CD4-positive, alpha-beta T cell treated with Interleukin-12 subunit alpha and Interleukin-12 subunit beta, for 1 hour (primary cell): ENCODE data around the gene ALX3.
A peak's percentile ranks its signal among the peaks of the same experiment; 100 is the strongest.
"Not testable (repeated sequence)": the region's sequence is repeated elsewhere in the genome, so short reads cannot be mapped to it uniquely, and the experiment has no call there.

Source experiments
- DNase-seq: peaks from one replicate; pipeline ENCODE4 v3.0.0-alpha.2; 2020

ALX3 gene

GRCh38 chr1:110088739-110089316 is 18.4 kb upstream of the ALX3 start:
- DNase-seq, result no peak

- peak; percentile 52 for DNase-seq
Observed at GRCh38 chr1:110087812-110088738, 17.6 kb upstream of the ALX3 start.

GRCh38 chr1:110086961-110087360 is 16.5 kb upstream of the ALX3 start:
- DNase-seq, result no peak

GRCh38 chr1:110085671-110086070 is 15.2 kb upstream of the ALX3 start:
- no peak for DNase-seq

GRCh38 chr1:110084227-110085078 is 14.0 kb upstream of the ALX3 start:
- DNase-seq, result peak; percentile 22

GRCh38 chr1:110083866-110084226 is 13.4 kb upstream of the ALX3 start:
- no peak for DNase-seq

- no peak for DNase-seq
Observed at GRCh38 chr1:110083061-110083865, 12.8 kb upstream of the ALX3 start.

GRCh38 chr1:110082477-110082876 is 12.0 kb upstream of the ALX3 start:
- no peak for DNase-seq

GRCh38 chr1:110081061-110081460 is 10.6 kb upstream of the ALX3 start:
- DNase-seq, result no peak

GRCh38 chr1:110079995-110080394 is 9.5 kb upstream of the ALX3 start:
- not testable (repeated sequence) for DNase-seq

- no peak for DNase-seq
Observed at GRCh38 chr1:110076789-110077500, 6.5 kb upstream of the ALX3 start.

- DNase-seq, result no peak
Observed at GRCh38 chr1:110074166-110074565, 3.7 kb upstream of the ALX3 start.

GRCh38 chr1:110070282-110070669 is 196 bp downstream of the ALX3 start:
- no peak for DNase-seq

- DNase-seq, result no peak
Observed at GRCh38 chr1:110069404-110070281, 829 bp downstream of the ALX3 start.

- peak; percentile 17 for DNase-seq
Observed at GRCh38 chr1:110068646-110069403, 1.6 kb downstream of the ALX3 start.

- no peak for DNase-seq
Observed at GRCh38 chr1:110067893-110068645, 2.4 kb downstream of the ALX3 start.

GRCh38 chr1:110067479-110067892 is 3.0 kb downstream of the ALX3 start:
- no peak for DNase-seq

GRCh38 chr1:110065841-110066240 is 4.6 kb downstream of the ALX3 start:
- no peak for DNase-seq
